Measurements from ENCODE around the gene IQCH.
"Not testable (repeated sequence)": the region's sequence is repeated elsewhere in the genome, so short reads cannot be mapped to it uniquely, and the experiment has no call there.

IQCH gene

DNA sequence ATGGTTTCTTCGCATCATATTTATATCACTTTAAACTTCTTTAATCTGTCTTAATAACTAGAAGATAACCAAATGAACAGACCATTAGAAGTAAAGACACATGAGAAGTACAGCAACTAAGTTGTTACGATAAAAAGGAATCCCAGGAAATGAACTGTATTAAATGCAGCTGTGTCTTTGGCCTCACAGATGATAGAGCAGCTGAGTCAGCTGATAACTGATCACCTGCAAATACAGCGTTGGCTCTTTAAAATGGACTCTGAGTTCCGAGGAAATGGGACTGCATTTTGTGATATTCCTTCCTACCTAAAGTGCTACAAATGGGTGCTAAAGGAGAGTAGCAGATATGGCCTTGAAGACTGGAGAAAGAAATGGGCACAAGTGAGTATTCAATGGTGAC lies 145.3 kb downstream of the IQCH start:
- DNase-seq: no peak

DNA sequence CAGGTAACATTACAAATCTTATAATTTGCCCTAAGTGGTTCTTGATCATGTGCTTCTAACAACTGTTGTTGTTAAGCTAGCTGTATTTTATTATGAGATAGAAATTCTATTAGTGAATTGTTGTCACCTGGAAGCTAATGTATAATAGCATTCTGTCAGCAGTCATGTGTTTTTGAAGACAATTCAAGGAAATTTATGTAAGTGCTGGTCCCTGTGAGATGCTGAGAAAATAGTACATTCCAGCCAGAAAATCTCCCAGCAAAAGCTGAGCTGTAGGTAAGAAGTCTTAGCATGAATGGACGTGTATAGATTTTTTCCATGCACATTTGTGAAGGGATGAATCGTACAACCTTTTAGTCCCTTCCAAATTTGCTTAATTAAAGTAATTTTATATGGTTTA lies 146.3 kb downstream of the IQCH start:
- DNase-seq: no peak

DNA sequence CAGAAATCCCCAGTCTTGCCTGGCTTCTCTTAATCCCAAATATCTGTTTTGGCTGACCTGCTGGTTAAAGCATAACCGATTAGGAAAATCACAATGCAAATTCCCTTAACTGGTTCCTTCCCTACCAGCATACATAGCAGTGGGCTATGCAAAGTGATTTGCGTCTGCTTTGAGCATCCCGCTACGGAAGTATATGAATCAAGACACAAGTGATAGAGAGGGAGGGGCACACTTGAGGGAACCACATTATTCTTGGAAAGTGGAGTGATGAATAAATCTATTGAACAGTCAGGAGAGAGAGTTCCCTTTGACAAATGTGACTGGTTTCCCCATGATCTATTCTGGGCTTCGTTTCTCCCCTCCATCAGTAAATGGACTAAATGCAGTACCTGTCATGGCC lies 146.8 kb downstream of the IQCH start:
- no peak for DNase-seq

DNA sequence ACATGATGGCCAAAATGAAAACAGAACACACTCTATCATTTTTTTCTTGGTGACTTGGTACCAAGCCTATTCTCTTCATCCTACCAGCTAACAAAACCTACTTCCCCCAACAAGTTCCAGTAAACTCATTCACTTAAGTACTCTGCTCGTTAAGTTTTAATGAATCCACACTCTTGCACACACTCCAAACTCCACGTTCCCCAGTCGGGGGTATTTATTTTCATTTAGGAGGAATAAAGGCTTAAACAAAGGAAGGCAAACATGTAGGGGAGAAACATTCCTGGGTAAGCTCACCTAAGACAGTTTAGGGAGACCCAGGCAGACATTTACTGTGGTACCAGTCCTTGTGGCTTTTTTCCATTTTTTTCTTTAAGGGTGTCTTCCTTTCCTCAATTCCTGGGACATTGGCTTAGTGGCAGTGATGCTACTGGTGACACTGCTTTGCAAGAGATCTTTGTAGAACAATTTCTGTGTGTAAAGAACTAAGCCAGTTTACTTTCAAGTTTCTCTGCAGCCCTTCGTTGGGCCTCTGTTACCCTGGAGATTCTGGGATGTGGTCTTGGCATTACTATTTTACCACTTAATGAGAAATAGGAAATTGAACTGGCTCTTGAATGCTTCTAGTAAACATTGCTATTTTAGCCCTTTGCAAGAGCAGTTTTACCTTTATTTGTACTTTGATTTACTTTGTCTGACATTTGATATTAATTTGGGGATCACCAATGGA lies 149.0 kb downstream of the IQCH start:
- no peak for DNase-seq

DNA sequence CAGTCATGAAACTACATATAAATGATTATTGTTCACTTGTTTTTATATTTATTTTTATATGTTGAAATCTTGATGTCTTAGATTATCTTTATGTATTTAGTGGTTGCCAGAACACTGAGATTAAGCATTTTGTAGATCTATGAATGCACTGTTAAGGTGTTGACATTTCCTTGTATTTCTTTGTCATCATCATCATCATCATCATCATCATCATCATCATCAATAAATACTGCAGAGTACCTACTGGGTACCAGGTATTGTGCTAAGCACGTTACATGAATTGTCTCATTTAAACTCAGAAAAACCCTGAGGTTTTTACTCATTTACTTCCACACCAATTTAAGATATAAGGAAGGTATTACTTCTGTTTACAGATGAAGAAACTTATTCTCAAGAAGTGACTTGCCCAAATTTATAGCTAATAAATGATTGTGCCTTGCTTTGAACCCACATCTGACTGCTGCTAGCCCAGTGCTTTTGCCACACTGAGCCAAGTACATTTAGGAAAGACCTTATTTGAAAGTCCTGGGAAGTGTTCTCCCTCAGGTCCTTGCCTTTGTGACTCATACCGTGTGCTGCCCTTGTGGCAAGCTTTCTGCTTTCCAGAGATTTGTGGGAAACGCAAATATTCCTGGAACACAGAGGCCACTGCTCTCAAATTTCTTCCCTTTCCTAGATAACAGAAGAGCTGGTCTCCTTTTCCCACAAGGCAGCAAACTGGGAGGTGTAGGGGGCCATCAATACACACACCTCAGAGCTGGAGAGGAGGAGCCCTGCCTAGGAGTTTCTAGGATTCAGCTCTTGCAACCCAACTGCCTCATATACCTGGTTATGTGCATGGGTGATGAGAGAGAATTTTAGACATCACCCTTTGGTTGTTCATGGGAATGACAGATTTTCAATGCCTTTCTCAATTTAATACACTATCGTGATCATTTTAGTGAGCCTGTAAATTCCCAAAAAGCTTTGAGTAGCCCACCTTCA lies 150.9 kb downstream of the IQCH start:
- DNase-seq: peak; percentile 69

DNA sequence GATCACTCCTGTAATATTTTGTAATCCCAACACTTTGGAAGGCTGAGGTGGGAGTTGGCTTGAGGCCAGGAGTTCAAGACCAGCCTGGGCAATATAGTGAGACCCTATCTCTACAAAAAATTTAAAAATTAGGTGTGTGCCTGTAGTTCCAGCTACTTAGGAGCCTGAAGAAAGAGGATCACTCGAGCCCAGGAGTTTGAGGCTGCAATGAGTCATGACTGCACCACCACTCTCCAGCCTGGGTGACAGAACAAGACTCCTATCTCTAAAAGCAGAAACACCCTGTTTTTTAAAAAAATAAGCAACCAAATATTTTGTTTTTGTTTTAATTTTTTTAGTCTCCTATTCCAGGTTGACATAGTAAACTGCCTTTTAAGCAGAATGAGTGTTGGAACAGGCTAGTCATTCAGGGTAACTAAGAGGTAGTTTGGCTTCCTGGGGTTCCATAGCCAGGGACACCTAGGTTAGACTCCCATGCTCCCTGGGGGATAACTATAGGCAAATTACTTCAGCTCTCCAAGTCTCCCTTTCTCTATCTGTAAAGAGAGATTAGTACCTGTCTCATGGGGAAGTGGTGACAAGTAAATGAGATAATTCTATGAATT lies 151.8 kb downstream of the IQCH start:
- peak; percentile 18 for DNase-seq

DNA sequence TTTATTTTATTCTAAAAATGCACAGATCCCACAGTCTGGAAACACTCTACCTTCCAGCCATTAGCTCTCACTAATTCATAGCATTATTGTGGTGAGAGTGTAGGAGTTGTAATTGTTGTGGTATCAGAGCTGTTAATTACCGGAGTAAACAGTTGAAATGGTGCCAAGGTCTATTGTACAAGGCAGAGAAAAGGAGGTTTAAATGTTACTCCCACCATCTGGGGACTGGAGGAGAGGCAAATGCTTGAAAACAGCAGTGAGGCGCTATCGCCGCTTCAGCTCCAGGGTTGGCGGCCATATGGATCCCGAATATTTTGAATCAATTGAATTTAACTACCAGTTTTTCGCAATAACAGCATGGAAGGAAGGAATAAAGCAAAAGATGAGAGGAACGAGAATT lies 153.2 kb downstream of the IQCH start:
- DNase-seq: no peak

DNA sequence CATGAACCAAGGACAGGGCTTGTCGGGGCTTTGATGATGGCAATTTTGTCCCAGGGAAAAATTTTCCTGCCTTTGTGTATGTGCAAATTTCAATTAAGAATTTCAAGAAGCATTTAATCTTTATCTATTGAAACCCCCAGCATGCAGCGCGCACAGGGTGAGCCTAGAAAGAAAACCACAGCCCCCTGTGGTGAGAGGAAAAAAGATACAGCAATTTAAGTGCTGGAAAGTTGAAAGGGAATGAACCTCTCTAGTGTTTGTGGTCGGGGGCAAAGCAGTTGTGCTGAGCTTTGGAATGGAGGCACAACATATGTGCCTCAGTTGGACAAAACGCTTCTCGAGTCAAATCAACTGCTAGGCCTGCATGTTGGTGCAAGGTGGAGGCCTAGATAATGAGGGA lies 154.6 kb downstream of the IQCH start:
- DNase-seq: no peak

DNA sequence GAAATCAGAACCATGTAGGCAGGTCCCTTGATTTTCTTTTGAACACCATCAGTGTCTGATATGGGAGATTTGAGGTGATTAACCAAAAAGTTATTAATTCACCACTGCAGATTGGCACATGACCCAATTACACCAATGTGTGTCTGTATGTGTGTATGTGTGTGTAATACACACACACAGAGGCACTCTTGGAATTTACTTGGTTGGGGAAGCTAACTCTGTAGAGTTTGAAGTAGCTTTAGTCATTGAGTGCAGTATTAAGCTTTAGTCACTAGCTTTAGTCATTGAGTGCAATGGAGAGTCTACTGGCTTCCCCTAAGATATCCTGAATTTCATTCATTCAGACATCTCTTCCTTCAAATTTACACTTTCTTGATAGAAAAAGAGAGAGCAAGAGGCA lies 156.9 kb downstream of the IQCH start:
- no peak for DNase-seq

DNA sequence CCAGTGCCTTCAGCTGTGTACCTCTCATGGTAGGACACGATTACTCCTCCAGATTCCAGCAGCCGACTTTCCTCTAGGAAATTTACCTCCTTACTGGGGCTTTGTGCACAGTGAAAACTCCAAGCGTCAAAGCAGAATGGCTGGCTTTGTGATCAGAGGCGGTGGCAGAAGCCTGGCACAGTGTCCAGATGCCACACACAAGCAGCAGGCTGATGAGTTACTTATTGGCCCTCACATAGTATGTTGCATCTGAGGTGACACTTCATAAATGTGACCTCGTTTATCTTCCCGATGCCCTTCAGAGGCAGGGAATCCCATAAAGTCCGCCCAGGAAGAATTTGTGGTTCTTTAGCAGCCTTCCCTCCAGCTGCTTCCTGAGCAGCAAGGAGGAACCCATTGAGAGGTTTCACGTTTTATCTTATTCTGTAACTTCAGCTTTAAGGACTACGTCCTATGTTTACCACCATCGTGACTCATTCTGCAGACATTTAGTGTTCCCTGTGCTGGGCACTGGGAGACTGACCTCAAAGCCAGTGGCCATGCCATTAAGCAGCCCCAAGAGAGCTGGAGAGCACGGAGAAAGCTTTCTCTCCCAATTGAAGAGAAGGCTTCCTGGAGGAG lies 159.3 kb downstream of the IQCH start:
- DNase-seq: peak; percentile 55

DNA sequence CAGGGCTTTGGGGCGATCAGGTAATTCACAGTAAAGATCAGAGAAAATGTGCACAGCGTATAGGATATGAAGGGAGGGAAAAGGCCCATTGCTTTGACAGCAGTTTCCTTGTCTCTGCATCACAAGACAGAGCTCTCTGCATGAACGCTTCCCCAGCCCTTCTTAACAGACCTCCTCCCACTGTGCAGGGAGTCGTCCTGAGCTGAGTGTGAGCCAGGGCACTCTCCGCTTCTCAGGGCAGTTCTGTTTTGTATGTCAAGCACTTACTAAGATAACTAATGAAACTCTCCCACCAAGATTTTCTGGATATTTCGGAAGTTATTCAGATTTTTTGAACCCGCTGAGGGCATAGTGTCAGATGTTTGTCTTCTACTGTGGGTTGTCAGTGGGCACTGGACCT lies 160.6 kb downstream of the IQCH start:
- no peak for DNase-seq

DNA sequence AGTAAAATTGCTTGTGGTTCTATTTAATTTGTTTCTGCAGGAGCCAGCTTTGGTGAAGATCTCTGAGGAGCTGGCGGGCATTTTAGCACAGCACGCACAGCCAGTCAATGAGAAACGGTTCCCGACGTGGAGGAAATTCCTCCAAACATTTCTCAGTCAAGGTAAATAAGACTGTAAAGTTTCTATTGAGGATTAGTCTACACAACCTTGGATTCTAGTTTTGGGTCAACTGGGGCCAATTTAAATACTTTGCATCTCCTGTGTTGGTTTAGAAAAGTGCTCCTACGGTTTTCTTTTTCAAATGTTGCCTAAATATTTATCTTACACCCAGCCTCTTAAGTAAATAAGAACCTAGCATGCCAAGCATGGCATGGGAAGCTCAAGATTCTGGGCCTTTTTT lies 162.3 kb downstream of the IQCH start:
- no peak for DNase-seq

DNA sequence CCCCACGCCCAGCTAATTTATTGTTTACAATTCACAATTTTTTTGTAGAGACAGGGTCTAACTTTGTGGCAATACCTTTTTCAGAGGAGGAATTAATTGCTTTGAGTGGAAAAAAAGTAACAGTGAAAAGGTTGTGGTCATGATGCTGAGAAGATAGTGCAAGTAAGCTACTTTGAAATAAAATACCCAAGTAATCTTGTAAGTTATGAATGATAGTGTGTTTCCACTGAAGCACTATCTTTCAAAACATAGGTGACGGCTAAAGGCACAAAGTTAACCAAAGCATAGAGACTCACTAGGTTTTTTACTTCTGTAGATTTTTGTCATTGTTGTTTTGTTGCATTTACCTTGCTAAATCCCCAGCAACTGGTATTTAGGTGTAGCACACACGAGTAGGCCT lies 165.1 kb downstream of the IQCH start:
- DNase-seq: no peak

DNA sequence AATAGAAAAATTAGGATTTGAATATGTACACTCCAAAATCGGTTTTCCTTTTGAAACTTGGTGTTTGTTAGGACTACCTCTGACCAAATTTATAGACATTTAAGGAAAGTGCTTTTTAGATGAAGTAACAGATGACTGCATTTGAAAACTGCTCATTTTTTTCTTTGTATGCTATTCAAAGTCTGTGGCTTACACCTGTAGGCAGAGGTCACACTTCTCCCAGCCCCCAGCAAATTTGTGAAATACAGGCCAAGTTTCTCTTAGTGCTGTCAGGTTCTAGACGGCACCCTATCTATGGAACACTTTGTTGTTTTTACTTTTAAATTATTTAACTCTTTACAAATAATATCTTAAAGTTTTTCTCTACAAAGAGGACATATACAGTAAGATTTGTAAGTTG lies 165.6 kb downstream of the IQCH start:
- DNase-seq: no peak

DNA sequence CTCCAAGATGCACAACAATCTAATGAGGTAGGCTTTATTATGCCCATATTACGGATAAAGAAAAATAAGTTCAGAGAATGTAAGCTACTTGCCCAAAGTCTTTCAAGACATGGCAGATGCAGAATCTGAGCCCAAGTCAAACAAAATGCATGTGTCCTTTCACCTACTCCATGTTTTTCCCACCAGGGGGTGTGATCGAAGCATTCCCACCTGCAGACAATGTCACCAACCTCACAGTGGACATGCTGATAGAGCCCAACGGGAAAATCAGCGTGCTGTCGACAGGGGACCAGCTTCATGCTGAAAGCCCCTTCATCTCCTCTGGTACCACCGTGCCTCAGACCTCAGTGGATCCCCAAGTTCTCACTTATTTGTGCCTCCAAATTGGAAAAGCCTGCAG lies 166.5 kb downstream of the IQCH start:
- no peak for DNase-seq

DNA sequence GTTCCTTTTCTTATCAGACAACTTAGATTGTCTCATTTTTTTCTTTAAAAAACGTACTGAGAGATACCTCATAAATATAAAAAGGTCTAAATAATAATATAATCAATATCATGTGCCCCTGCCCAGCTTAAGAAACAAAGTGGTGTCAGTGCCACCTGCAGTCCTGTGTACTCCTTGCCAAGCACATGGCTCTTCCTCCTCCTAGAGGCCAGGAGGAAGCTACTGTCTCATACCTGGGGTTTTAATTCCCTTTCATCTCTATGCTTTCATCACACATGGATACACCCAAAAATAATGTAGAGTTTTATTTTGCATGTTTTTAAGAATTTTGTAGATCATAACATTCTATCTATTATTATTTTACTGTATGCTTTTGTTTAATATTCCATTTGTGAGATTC lies 167.7 kb downstream of the IQCH start:
- DNase-seq: no peak

DNA sequence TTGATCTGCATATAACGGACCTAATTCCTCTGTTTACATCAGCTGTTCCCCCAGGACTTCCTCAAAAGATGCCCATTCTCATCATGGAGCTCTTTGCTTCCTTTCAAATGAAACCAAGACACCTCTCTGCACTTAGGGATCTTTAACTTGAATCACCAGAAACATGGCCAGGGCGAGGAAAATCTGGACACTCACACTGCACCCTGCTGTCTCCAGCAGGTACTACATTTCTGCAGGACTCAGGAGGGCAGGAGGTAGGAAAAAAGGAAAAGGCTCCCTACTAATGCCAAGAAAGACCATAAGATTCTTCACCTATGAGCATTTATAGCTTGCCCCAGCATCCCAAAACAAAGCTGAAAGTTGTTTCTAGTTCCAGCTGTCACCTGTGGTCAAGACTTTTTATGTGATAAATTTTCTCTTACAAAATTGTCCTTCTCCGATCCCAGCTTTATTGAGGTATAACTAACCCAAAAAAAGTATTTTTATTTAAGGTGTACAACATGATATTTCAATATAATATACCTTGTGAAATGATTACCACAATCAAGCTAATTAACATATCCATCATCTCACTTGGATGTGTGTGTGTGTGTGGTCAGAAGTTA lies 179.0 kb downstream of the IQCH start:
- DNase-seq: peak; percentile 18

DNA sequence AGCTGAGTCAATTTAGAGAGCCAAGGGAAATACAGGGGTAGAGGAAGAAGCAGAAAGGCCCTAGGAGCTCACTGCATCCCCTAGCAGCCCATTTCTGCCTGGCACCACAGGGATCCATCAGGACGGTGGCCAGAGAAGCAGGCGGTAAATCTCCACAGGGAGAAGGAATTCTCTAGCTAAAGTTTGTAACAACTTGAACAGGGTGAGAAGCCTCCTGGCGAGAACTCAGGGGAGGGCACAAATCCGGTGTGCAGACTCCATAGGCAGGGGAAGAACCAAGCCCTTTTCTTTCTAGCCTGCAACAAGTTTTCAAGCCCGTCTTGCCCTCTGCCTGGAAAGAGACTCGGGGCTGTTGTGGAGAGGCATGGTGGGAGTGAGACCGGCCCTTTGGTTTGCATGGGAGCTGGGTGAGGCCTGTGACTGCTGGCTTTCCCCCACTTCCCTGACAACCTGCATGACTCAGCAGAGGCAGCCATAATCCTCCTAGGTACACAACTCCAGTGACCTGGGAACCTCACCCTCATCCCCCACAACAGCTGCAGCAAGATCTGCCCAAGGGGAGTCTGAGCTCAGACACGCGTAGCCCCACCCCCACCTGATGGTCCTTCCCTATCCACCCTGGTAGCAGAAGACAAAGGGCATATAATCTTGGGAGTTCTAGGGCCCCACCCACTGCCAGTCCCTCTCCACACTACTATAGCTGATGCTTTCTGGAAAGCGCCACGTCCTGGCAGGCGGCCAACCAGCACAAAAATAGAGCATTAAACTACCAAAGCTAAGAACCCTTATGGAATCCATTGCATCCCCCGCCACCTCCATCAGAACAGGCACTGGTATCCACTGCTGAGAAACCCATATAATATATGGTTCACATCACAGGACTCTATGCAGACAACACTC lies 182.0 kb downstream of the IQCH start:
- not testable (repeated sequence) for DNase-seq

DNA sequence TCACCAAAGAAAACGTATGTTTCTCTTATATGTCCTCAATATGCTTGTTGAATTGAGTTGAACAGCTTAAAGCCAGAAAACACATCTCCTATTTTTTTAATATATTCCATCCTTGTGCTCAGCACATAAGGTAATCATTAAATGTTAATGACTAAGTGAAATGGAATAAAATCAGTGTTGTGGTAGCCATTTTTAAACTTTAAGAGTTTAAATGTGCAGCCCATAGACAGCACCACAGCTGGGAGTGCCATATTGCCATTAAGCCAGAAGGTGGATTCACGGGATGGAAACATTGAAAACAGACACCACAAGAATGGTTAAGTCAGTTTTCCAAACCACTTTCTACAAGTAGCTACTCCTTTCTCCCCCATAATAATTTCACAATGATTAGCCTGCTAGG lies 189.5 kb downstream of the IQCH start:
- no peak for DNase-seq

DNA sequence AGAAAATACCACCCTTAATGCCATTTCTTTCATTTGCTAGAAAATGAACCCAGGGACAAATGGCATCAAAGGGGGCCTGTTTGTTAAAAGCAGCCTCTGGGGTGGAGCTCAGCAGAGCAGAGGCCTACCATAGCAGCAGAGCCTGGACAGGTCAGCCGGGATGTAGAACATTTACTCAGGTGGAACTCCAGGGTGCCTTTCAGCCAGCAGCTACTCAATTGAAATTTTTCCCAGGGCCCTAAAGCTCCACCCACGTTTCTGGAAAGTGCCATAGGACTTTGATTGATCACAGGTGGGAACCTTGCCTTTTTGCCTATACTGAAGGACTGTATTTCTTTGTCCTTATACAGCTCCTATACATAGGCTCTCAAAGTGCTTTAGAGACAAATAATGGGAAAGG lies 191.9 kb downstream of the IQCH start:
- DNase-seq: no peak

DNA sequence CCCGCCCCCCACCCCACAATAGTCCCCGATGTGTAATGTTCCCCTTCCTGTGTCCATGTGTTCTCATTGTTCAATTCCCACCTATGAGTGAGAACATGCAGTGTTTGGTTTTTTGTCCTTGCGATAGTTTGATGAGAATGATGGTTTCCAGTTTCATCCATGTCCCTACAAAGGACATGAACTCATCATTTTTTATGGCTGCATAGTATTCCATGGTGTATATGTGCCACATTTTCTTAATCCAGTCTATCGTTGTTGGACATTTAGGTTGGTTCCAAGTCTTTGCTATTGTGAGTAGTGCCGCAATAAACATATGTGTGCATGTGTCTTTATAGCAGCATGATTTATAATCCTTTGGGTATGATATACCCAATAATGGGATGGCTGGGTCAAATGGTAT lies 193.8 kb downstream of the IQCH start:
- not testable (repeated sequence) for DNase-seq

DNA sequence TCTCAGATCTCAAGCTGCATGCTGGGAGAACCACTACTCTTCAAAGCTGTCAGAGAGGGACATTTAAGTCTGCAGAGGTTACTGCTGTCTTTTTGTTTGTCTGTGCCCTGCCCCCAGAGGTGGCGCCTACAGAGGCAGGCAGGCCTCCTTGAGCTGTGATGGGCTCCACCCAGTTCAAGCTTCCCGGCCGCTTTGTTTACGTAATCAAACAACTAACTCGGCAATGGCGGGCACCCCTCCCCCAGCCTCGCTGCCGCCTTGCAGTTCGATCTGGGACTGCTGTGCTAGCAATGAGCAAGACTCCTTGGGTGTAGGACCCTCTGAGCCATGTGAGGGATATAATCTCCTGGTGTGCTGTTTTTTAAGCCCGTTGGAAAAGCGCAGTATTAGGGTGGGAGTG lies 199.1 kb downstream of the IQCH start:
- DNase-seq: not testable (repeated sequence)

Data from NCI-H226 (cell line).